Hematopoietic multipotent progenitor cell treated with erythropoietin and hydrocortisone succinate and interleukin-3 and kit ligand, for 4 days (in vitro differentiated cells): Measurements from ENCODE around the gene CCL3.
A peak's percentile ranks its signal among the peaks of the same experiment; 100 is the strongest.
"Not testable (repeated sequence)": the region's sequence is repeated elsewhere in the genome, so short reads cannot be mapped to it uniquely, and the experiment has no call there.

Experiments used
- DNase-seq: peaks from one replicate; pipeline ENCODE4 v3.0.0-alpha.2; 2015

CCL3 gene

GRCh38 chr17:36089888-36090836 lies at the start of gene CCL3:
Gene CCL3, minus strand, starts transcription at chr17:36090143. Its CDS starts 85 bp downstream, at chr17:36090058.
- DNase-seq = peak; percentile 48

- no peak for DNase-seq
Measured at GRCh38 chr17:36136439-36136838, 46.5 kb upstream of the CCL3 start.

GRCh38 chr17:36136036-36136435 lies 46.1 kb upstream of the CCL3 start:
- DNase-seq = peak; percentile 29

GRCh38 chr17:36135465-36135864 lies 45.5 kb upstream of the CCL3 start:
- DNase-seq = peak; percentile 40

- DNase-seq = peak; percentile 16
Measured at GRCh38 chr17:36133602-36134236, 43.8 kb upstream of the CCL3 start.

GRCh38 chr17:36132421-36132831 lies 42.5 kb upstream of the CCL3 start:
- DNase-seq = no peak

- DNase-seq = no peak
Measured at GRCh38 chr17:36131931-36132330, 42.0 kb upstream of the CCL3 start.

GRCh38 chr17:36131421-36131820 lies 41.5 kb upstream of the CCL3 start:
- DNase-seq = peak; percentile 66

GRCh38 chr17:36130346-36130745 lies 40.4 kb upstream of the CCL3 start:
- DNase-seq = no peak

GRCh38 chr17:36129616-36130015 lies 39.7 kb upstream of the CCL3 start:
- no peak for DNase-seq

GRCh38 chr17:36128411-36128978 lies 38.6 kb upstream of the CCL3 start:
- DNase-seq = no peak

GRCh38 chr17:36127911-36128310 lies 38.0 kb upstream of the CCL3 start:
- DNase-seq = no peak

- DNase-seq = no peak
Measured at GRCh38 chr17:36127199-36127893, 37.4 kb upstream of the CCL3 start.

GRCh38 chr17:36124879-36125824 lies 35.2 kb upstream of the CCL3 start:
- no peak for DNase-seq

GRCh38 chr17:36123431-36123830 lies 33.5 kb upstream of the CCL3 start:
- no peak for DNase-seq

GRCh38 chr17:36121099-36121498 lies 31.2 kb upstream of the CCL3 start:
- not testable (repeated sequence) for DNase-seq

GRCh38 chr17:36120221-36120620 lies 30.3 kb upstream of the CCL3 start:
- no peak for DNase-seq

- DNase-seq = no peak
Measured at GRCh38 chr17:36118477-36119353, 28.8 kb upstream of the CCL3 start.

GRCh38 chr17:36117505-36118382 lies 27.8 kb upstream of the CCL3 start:
- DNase-seq = no peak

- not testable (repeated sequence) for DNase-seq
Measured at GRCh38 chr17:36115649-36115977, 25.7 kb upstream of the CCL3 start.
